ENCODE data around the gene MARF1. TPM values are rescaled to one million over a fixed set of nuclear protein-coding genes. Genes with fewer than 3 reads are reported as not detected.
"Not testable (repeated sequence)": the region's sequence is repeated elsewhere in the genome, so short reads cannot be mapped to it uniquely, and the experiment has no call there.

MARF1 gene
- total RNA-seq, 1 donor from 2014 or later: 45.2 TPM

DNA sequence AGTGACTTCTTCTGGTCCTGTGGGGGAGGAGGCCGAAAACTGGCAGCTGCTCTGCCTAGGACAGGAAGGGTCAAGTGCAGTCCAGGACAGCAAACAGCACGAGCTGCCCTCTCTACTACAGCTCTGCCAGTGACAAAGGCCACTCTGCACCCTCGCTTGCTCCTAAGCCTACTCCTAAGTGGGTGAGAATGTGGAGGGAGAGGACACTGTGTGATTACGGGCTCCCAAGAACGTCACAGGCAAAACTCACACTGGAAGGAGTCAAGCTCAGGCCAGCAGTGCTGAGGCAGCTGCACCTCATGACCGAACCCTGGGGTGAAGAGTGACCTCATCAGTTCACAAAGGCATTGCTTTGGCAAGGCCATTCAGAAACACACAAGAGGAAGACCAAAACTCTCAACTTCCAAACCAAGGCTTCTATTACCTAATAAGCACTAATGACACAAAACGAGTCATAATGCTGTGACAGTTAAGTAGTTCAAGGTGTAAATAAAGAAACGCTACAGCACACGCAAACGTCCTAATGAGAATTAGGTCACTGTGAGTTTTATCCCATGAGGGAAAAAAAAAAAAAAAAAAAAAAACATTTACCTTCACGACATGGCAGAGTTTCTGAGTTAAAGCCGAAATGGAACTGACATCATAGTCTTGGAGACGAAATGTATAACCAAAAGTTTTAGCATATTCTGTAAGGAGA lies 35.1 kb downstream of the MARF1 start:
- intact Hi-C loops (cut with DNase I): loop anchor here (10.0 kb wide), 1 partner anchor 183 kb away; no protein-coding TSS in a partner anchor
- DNase-seq (peak; percentile 78), ATAC-seq (ENCODE audit: poor library complexity) (peak; percentile 93)

GRCh38 chr16:15607221-15607699 lies 35.7 kb downstream of the MARF1 start:
- not testable (repeated sequence) for ATAC-seq (ENCODE audit: poor library complexity); DNase-seq
- intact Hi-C loops (cut with DNase I): loop anchor here (10.0 kb wide), 1 partner anchor 182 kb away; no protein-coding TSS in a partner anchor

GRCh38 chr16:15606518-15607220 lies 36.3 kb downstream of the MARF1 start:
- no peak for ATAC-seq (ENCODE audit: poor library complexity)
- intact Hi-C loops (cut with DNase I): loop anchor here (10.0 kb wide), 1 partner anchor 182 kb away; no protein-coding TSS in a partner anchor

DNA sequence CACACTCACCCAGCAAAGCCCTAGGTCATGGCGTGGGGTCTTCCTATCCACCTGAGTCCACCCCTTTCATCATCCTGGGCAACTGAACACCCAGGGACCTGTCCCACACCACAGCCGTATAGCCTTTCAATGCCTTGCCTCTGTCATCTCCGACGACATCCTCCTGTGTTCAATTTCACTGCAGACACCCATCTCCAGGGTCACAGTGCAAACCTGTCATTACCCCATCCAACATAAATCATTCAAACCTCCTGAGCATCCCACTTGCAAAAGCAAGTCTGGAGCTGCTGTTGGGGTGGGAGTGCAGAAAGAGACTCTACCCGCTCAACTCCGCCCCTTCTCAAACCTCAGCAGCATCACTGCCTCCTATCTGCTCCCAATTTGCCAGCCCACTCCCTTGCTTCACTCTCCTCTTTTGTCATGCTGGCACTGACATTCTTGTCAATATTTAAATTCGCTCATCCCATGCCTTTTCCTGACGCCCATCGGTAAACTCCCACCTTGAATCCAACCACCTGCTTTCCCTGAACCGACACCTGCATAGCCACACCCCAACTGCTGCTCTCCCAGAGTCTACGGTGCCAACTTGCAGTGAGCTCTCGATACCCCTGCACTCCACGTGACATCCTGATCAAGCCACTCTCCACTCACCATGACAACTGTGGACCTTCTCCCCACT lies 37.0 kb downstream of the MARF1 start:
- no peak for DNase-seq
- intact Hi-C loops (cut with DNase I): loop anchor here (10.0 kb wide), 1 partner anchor 181 kb away; no protein-coding TSS in a partner anchor
- ATAC-seq (ENCODE audit: poor library complexity): no peak

More at GRCh38 chr16:15606518-15607220, 36.3 kb downstream of the MARF1 start:
- DNase-seq: no peak

GRCh38 chr16:15604460-15605440 lies 38.2 kb downstream of the MARF1 start:
- no peak for DNase-seq
- no peak for ATAC-seq (ENCODE audit: poor library complexity)
- intact Hi-C loops (cut with DNase I): loop anchor here (10.0 kb wide), 1 partner anchor 180 kb away; no protein-coding TSS in a partner anchor

DNA sequence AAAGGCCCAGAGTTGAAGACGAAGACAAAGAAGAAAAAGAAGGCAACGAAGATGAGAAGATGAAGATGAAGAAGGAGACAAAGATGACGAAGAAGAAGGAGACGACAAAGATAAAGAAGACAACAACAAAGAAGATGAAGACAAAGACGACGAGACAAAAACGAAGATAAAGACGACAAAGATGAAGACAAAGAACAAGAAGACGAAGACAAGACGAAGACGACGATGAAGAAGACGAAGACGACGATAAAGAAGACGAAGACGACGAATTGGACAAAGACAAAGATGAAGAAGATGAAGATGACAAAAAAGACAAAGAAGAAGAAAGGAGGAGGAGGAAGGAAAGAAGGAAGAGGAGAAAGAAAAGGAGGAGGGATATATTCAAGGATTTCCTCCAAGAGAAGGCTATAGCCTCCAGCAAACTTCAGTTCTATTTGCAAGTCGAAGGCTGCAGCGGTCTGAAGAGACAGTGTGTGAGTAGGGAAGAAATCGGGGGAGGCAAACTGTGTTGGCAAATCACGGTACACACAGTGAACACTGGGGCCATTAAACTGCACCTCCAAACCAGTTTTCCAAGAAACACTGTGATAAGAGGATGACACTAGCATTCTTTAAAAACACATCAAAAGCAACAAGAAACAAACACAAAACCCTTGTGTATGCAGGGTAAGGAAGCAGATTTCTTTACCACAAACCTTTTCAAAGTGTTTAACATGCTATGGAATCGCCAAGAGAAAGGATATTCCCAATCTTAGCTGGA lies 40.5 kb downstream of the MARF1 start:
- intact Hi-C loops (cut with DNase I): loop anchor here (10.0 kb wide), 1 partner anchor 178 kb away; no protein-coding TSS in a partner anchor
- ATAC-seq (ENCODE audit: poor library complexity): no peak
- DNase-seq: no peak

DNA sequence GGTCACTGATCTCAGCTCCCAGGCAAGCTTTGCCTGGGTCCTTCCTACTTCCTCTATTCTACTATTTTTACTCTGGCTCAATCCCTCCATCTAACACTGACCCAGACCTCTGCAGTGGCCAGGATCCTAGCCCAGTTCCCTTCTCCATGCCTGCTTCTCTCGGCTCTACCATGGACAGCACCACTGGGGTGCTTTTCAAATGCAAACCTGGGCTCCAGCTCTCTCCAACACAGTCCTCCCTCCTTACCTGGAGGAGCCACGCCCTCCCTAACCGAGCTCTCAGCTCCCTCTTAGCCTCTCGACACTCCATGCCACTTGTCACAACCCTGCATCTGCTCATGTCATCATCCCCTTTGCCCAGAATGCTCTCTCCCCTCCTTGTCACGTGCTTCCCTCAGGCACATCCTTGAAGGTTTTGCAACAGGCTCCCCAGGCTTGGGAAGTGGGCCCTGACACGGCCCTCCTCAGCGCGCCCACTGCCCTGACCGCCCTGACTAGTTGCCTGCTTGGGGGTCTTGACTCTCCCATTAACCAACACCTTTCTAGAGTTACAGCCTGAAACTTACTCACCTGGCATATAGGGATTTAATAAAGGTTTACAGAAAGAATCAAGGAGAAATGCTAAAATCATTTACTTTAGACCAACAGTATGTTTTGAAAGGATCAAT lies 41.6 kb downstream of the MARF1 start:
- ATAC-seq (ENCODE audit: poor library complexity) (no peak), DNase-seq (no peak)
- intact Hi-C loops (cut with DNase I): loop anchor here (10.0 kb wide), 1 partner anchor 177 kb away; no protein-coding TSS in a partner anchor

GRCh38 chr16:15599303-15600070 lies 43.5 kb downstream of the MARF1 start:
- no peak for ATAC-seq (ENCODE audit: poor library complexity)
- no peak for DNase-seq
- intact Hi-C loops (cut with DNase I): loop anchor here (10.0 kb wide), 1 partner anchor 175 kb away; no protein-coding TSS in a partner anchor

GRCh38 chr16:15598648-15599190 lies 44.2 kb downstream of the MARF1 start:
- ATAC-seq (ENCODE audit: poor library complexity) (no peak), DNase-seq (no peak)
- intact Hi-C loops (cut with DNase I): no loop called here

DNA sequence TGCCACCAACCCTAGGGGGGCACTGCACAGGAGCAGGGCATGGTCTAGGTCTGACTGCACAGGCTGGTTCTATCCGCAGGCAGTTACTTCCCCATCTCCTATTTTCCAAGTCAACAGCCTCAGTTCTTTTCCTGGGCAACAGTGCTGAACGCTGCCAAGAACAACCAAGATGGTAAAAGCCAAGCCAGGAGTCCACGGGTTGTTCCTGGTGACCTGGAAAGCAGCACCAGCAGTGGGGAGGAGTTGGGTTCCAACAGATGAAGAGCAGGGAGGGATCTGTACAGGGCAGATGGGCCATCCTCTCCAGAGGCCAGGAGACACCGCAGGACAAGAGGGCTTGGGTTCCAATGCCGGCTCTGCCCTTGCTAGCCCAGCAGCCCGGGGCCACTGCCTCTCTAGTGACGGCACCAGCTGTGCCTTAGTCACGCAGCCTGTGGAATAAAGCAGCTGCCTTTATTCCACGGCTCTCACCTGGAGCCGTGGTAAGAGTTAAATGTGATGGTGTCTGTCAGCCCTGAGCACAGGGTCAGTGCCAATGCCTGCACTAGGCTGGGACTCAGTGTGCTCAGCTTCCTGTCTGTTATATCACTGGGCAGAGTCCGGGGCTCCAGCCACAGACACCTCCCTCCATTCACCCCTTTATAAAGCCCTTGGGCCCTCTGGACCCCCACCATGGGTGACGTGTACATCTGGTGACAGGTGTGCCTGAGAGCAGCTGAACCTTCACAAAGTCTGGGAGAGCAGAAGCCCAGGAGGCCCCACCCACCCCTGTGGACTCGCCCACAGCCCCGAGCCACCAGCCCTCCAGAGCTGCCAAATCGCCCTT lies 44.9 kb downstream of the MARF1 start:
- DNase-seq: no peak
- intact Hi-C loops (cut with DNase I): no loop called here
- ATAC-seq (ENCODE audit: poor library complexity): no peak

- intact Hi-C loops (cut with DNase I): no loop called here
- no peak for ATAC-seq (ENCODE audit: poor library complexity)
- no peak for DNase-seq
These were observed 45.8 kb downstream of the MARF1 start for GRCh38 chr16:15597135-15597534.

GRCh38 chr16:15594711-15595320 lies 48.1 kb downstream of the MARF1 start:
- DNase-seq (no peak), ATAC-seq (ENCODE audit: poor library complexity) (no peak)
- intact Hi-C loops (cut with DNase I): no loop called here

DNA sequence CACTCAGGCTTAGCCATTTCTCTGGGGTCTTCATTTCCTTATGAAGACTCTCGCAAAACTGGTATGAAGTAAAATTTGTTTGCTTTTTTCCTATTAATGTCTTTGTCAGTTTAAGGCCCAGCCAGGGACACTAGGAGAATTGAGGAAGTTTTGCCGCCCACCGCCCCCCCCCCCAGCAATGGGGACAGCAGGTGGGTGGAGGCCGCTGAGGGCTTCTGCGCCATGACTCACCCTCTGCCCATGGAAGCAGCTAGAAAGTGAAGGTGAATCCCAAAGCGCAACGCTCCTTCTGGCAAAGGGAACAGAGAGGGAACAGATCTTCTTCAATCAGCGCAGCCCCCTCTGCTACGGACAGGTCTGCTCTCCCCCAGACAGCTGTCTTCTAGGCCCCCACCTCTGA lies 49.7 kb downstream of the MARF1 start:
- intact Hi-C loops (cut with DNase I): no loop called here
- DNase-seq: no peak
- no peak for ATAC-seq (ENCODE audit: poor library complexity)

DNA sequence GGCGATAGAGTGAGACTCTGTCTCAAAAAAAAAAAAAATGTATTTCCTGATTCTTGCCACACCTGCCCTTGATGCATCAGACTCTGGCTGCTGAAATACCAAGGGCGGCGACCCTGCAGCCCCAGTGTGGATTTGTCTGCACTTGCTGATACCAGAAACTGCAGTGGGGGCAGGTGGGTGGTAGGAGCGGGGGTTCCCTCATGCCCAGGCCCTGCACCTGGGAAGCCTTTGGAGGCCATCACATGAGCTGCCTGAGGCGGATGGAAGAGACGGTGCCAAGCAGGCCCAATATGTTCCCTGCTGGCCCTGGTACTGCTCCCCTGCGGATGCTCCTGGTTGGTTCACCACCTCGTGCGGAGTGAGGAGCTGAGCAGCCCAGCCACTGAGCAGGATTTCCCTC lies 50.6 kb downstream of the MARF1 start:
- no peak for DNase-seq
- ATAC-seq (ENCODE audit: poor library complexity): no peak
- intact Hi-C loops (cut with DNase I): no loop called here

Data from Right ventricle myocardium superior (tissue), 1 donor.